Measurements from ENCODE around the gene CDH23. TPM values are rescaled to one million over a fixed set of nuclear protein-coding genes. Genes with fewer than 3 reads are reported as not detected.

Gene CDH23
- total RNA-seq, 1 experiment from 2014 or later, result 0.02 TPM

DNA sequence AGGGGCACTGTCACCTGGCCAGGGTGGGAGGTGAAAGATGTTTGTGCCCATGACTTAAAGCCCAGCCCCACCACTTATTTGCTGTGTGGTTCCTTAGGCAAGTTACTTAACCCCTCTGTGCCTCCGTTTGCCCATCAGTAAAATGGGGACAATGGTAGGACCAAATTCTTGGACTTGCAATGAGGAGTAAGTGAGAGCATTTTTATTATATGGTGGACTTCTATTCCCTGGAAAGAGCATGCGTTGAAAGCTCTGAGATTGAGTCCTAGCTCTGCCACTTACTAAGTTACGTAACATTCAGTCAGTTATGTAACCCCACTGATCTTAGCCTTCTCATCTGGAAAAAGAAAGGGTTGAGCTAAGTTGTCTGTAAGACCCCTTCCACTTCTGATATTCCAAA, 357.8 kb downstream of the CDH23 start:
- H3K27me3 ChIP-seq, result no peaks in the 10 kb centered on the region
- no peak overlapping the region for H3K4me3 ChIP-seq
- no peak overlapping the region for H3K27ac ChIP-seq
- no peaks in the 10 kb centered on the region; the same call in 1 of the 2 replicates for H3K4me1 ChIP-seq
- DNase-seq, result no peak
- no peaks in the 10 kb centered on the region for H3K9me3 ChIP-seq (replicated peaks)
- no peaks in the 10 kb centered on the region for H3K36me3 ChIP-seq

DNA sequence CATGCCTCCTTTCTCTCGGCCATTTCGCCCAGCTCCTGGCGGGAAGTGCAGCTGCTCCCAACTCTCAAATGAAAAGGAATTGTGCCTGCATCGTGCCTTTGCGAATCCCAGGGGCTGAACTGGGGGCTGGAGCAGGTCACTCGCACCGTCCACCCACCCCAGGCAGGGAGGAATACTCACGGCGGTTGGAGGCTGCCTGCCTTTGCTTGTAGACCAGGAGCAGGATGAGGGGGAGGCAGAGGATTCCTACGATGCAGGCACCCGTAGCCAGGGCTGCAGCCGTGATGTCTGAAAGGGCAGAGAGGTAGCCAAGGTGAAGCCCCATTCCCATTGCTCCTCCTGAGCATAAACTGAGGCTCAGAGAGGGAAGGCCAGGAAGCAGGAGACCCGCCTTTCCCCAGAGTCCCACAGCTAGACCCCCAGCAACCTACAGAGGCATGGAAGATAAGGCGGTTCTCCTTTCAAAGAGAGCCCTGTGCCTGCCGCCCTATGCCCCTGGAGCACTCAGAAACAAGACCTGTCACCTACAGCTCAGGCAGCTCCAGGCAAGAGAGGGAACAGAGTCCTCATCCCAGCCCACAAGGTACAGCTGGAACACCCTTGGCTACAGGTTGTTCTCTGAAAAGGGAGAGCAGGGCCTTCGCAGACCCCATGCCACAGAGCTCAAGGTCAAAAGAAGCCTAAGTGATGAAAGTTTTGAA, 358.6 kb downstream of the CDH23 start:
- no peaks in the 10 kb centered on the region for H3K27me3 ChIP-seq
- no peak overlapping the region for H3K4me3 ChIP-seq
- no peak overlapping the region for H3K27ac ChIP-seq
- DNase-seq, result no peak
- H3K9me3 ChIP-seq (replicated peaks), result no peaks in the 10 kb centered on the region
- H3K4me1 ChIP-seq, result no peaks in the 10 kb centered on the region; the same call in 1 of the 2 replicates
- H3K36me3 ChIP-seq, result no peaks in the 10 kb centered on the region

DNA sequence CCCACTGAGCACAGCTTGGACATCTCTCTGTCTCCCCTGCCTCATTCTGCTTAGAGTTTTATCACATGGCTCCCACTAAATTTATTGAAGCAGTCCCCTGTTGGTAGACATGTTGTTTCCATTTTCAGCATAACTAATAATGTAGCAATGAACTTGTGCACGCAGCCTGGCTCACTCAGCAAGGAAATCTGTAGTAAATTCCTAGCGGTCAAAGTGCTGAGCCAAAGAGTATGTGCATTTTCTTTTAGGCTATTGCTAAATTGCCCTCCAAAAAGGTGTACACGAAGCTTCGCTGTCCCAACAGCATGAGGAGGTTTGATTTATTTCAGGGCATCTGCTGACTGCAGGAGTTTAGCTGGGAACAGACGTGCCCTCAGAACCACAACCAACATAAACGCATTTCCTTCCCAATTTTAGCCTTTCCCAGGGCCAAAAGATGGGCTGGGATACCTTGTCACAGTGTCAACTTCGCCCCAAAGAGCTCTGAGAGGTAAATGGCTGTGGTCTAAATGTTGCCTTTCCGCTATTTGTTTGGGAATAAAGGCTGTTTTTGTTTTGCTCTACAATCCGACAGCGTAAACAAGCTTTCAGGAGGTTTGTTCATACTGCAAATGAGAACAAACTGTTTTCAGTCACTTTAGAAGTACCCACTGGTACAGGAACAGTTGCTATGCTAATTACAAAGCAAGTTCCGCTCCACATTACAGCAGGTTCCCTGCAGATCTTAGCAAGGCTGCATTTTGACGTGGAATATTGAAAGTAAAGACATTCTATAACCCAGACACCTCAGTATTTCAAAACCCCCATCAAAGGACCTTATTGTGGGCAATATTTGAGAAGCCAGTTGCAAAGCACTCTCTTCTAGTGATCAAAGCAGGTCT, 359.8 kb downstream of the CDH23 start:
- H3K36me3 ChIP-seq, result no peaks in the 10 kb centered on the region
- no peak for DNase-seq
- no peak overlapping the region for H3K27ac ChIP-seq

DNA sequence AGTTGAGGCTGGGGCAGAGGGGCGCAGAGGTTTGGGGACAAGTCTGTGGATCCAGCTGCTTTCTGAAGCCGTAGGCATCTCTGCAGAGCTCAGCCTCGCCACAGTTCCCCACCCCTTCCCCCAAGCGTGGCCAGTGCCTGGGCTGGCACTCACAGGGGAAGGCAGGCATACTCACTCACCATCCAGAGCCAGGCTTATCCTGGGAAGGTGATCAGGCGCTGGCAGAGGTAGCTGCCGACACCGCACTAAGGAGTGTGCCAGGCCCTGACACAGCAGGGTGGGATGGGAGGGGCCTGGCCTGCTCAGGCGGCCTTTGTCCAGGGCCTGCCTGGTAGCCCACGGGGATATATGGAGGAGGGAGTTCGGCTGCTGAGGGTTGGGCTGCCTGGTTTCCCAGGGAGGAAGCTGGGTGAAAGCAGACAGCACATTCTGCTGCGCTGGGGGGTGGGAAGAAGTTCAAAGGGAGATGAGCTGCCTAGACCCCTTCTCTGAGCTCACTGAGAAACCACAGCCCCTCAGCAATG, 360.7 kb downstream of the CDH23 start:
- Histone ChIP-seq H3K9me3 (replicated peaks) (no peaks in the 10 kb centered on the region), H3K4me3 (no peak overlapping the region), H3K36me3 (no peaks in the 10 kb centered on the region), H3K27ac (no peak overlapping the region), H3K27me3 (no peaks in the 10 kb centered on the region), H3K4me1 (no peaks in the 10 kb centered on the region; the same call in 1 of the 2 replicates)
- no peak for DNase-seq

More for the DNA sequence above, 359.8 kb downstream of the CDH23 start:
- no peaks in the 10 kb centered on the region for H3K27me3 ChIP-seq
- H3K9me3 ChIP-seq (replicated peaks), result no peaks in the 10 kb centered on the region
- H3K4me3 ChIP-seq, result no peak overlapping the region
- H3K4me1 ChIP-seq, result no peaks in the 10 kb centered on the region; the same call in 1 of the 2 replicates

DNA sequence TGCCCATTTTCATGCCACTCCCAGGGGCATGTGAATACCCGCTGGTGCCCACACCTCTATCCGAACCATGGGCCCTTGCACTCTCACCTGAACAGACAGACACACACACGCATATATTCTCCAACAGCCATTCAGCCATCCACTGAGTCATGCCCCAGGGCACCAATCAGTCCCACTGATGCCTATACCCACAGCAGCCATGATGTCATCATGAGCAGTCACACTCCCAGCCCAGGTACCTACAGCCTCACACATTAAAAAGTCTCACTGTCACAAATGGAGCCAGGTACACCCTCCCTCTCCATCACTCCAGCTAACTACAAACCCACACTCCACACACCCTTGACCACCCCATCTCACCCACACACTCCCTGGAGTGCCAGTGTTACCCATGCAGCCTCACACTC, 364.4 kb downstream of the CDH23 start:
- Histone ChIP-seq H3K36me3 (no peaks in the 10 kb centered on the region), H3K4me1 (peaks cover 6% of the 10 kb centered on the region), H3K9me3 (replicated peaks) (no peaks in the 10 kb centered on the region), H3K27me3 (no peaks in the 10 kb centered on the region), H3K4me3 (no peak overlapping the region), H3K27ac (no peak overlapping the region)
- no peak for DNase-seq

DNA sequence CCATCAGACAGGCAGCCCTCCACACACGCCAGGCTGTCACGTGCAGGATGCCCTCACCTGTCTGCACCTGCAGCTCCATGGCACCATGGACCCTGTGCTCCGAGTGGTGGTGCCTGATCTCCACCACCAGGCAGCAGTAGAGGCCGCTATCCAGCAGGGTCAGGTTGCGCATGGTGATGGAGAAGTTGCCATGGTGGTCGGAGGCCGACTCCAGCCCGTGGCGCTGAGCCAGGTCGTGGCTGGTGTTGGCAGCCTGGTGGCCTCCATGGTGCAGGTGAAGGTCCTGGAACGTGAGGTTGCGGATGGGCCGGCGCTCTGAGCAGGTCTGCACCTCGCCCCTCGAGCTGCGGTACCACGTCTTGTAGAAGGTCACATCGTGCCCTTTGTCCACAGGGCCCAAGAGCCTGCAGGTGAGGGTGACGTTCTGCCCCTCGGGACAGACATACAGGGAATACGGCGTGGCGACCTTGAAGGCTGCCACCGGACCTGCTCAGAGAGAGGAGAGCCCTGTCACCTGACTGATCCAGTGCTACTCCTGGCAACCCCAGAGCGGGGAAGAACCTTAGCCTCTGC, 364.9 kb downstream of the CDH23 start:
- Histone ChIP-seq H3K9me3 (replicated peaks) (no peaks in the 10 kb centered on the region), H3K4me1 (peaks cover 11% of the 10 kb centered on the region), H3K4me3 (no peak overlapping the region), H3K36me3 (no peaks in the 10 kb centered on the region), H3K27ac (no peak overlapping the region), H3K27me3 (no peaks in the 10 kb centered on the region)
- DNase-seq, result no peak

DNA sequence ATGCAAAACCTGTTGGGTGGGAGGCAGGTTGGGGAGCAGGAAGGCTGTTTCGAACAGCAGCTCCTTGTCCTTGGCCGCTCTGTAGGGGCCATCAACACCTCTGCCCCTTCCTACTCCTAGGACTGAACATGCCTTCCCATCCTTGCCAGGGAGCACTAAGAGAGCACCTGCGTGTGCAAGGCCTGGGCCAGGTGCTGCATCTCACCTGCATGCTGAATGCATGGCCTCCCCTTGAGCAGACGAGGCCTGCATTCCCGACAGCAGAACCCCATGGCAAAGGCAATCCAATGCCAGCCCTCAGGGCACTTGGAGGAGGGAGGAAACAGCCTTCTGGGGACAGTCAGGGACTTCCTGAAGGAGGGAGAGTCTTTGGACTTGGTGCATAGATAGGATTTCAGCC, 365.6 kb downstream of the CDH23 start:
- no peaks in the 10 kb centered on the region for H3K9me3 ChIP-seq (replicated peaks)
- H3K27ac ChIP-seq, result no peak overlapping the region
- no peaks in the 10 kb centered on the region for H3K36me3 ChIP-seq
- no peak for DNase-seq
- H3K27me3 ChIP-seq, result no peaks in the 10 kb centered on the region
- no peak overlapping the region for H3K4me3 ChIP-seq
- peaks cover 17% of the 10 kb centered on the region for H3K4me1 ChIP-seq

DNA sequence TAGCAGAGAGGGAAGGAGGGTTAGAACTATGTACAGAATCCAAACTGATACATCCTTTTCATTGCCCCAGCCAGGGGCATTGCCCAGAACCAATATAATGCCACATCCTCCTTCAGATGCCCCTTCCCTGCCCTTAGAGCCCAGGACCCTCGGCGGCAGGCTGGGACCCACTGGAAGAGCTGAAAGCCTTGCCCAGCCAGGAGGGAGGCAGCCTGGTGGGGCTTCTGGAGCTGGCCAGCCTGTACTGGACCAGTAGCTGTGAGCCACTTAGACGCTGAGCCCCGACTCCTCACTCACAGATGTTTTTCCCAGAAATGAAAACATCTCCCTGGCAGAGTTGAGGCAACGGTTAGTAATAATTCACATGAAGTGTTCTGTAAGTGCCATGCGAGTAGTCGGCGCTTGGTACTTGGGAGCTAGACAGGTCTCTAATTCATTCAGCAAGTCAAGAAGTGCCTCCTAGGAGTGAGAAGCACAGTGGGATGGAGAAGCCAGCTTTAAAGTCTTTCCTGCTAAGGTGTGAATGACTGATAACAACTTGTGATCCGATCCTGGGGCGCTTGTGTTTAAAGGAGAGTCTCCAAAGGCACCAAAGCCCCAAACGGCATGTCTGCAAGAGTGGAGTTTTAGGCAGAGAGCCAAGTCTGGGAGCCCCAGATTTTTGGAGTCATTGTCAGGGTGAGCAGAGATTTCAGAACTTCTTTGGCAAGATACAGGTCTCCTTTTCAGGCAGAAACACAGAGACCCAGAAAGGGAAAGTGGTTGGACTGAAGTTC, 366.8 kb downstream of the CDH23 start:
- DNase-seq, result no peak
- Histone ChIP-seq H3K27me3 (no peaks in the 10 kb centered on the region), H3K9me3 (replicated peaks) (no peaks in the 10 kb centered on the region), H3K36me3 (no peaks in the 10 kb centered on the region), H3K4me3 (no peak overlapping the region), H3K4me1 (peaks cover 28% of the 10 kb centered on the region), H3K27ac (no peak overlapping the region)

DNA sequence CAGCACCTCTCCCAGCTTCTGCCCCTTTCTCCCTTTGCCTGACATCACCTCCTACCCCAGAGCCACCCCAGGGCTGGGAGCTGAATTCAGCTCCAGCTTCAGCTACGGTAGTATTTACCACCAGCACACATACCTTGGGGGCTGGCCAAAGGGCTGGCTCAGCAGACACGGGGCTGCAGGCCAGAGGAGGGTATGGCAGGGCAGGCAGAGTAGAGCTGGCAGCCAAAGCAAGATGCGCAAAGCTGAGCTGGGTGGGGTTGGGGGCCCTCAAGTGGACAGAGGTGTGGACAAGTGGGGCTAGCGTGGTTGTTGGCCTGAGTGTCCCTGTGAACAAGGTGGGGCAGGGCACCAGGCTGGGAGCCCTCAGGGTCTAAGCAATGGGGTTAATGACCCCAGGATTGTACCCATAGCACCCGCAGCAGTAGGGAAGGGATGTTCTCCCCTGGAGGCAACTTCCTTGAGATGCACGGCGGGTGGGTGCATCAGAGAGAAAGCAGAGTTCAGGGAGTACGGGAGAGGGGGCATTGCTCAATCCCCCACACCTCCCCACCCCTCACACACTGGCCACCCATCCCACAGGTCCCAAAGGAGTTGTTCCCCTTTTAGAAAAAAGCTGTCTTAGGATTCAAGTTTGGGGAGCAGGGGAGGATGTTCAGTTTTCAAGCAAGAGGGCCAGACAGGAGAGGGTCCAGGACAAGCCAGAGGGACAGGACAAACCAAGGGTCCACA, 368.6 kb downstream of the CDH23 start:
- Histone ChIP-seq H3K27me3 (no peaks in the 10 kb centered on the region), H3K36me3 (no peaks in the 10 kb centered on the region), H3K9me3 (replicated peaks) (no peaks in the 10 kb centered on the region), H3K4me1 (peaks cover 28% of the 10 kb centered on the region), H3K27ac (no peak overlapping the region), H3K4me3 (no peak overlapping the region)
- DNase-seq, result no peak

DNA sequence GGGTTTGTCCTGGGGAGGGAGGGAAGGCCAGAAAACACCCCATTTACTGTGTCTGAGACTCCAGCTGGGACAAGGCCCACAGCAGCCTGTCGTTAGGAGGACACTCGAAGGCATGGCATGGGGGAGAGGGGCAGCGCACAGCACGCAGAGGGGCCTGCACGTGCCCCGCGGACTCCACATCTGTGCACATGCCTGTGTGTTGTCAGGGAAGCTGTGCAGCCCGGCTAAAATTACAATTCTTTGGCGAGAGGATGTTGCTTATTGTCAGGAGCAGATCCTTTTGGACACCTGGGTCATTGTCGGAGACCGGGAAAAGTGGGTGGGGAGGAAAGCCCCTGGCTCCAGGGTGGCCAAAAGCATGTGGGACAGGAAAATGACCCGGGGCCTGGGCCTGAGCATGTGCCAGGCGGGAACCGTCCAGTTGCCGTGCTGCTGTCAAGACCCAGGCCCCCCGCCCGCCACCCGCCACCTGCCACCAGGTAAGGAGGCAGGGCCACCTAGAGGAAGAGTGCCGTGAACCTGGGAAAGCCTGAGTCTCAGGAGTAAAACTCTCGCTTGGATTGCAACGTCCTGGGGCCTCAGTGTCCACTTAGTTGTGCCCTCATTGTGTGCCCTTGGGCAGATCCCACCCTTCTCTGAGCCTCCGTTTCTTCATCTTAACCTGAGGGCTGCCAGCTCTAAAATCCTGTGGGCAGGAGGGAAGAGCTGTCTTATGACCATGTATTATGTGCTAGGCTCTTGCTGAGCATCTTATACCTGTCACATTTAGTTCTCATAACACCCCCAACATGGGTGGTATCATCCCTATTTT, 369.4 kb downstream of the CDH23 start:
- Histone ChIP-seq H3K27ac (peak overlapping the region; percentile 95), H3K27me3 (no peaks in the 10 kb centered on the region), H3K4me3 (no peak overlapping the region), H3K36me3 (no peaks in the 10 kb centered on the region), H3K9me3 (replicated peaks) (no peaks in the 10 kb centered on the region), H3K4me1 (peaks cover 28% of the 10 kb centered on the region)
- no peak for DNase-seq

DNA sequence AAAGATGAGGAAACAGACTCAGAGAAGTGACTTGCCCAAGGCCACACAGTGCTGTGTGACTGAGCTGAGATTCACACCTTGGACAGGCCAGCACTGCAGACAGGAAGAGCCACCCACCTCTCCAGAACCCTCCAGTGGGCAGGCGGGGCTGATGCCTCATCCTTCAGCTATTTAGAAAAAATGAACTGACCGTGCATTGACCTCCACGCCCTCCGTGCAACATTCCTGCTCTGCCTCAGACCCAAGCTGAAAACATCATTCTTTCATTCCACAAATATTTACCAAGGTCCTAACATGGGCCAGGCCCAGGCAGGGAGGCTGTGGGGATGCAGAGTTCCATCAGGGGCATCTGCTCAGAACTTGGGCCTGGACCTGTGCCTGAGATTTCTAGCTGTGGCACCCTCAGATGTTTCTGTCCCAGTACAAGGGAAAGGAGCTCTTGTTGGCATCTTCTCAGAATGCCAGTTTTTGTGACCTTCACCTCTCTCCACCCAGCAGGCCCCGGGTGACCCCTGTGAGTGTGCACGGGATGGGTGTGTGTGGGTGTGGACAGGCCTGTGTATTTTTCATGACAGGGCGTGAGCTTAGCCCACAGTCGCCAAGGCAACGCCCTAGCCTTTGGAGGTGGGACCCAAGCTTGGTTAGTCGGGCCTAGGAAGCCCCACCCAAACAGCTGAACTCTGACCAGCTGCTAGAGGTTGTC, 370.1 kb downstream of the CDH23 start:
- Histone ChIP-seq H3K4me3 (no peak overlapping the region), H3K4me1 (peaks cover 28% of the 10 kb centered on the region)

DNA sequence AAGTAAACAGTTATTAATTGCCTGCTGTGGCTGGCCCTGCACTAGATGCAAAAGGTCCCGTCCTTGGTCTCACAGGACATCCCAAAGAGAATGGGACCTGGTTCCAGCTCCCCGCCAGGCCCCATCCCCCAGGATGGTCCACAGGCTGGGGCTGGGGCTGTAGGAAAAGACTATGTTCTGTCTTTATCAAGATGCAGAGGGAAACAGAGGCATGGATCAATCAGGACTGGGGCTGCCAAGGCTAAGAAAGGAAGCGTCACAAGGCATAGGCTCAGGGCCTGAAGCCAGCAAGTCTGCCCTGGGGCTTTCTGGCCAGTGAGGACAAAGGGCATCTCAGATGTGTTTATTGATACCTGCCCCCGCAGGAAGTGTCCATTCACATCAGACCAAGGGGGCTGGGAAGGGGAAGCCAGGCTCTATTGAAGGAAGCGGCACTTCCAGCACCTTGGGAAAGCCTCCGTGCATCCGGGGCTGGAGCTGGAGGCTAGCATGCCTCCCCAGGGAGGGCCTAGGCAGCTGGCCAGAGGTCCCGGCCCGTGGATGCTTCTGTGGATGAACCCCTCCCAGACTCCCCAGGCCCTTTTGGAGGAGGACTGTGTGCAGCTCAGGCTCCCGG, 370.8 kb downstream of the CDH23 start:
- H3K4me1 ChIP-seq, result peaks cover 32% of the 10 kb centered on the region
- H3K9me3 ChIP-seq (replicated peaks), result no peaks in the 10 kb centered on the region
- no peaks in the 10 kb centered on the region for H3K27me3 ChIP-seq
- H3K4me3 ChIP-seq, result peak overlapping the region; percentile 19
- DNase-seq, result peak; percentile 63 to 69
- H3K36me3 ChIP-seq, result no peaks in the 10 kb centered on the region
- peak overlapping the region; percentile 95 for H3K27ac ChIP-seq

More for the DNA sequence above, 370.1 kb downstream of the CDH23 start:
- peak; percentile 90 to 91 for DNase-seq
- Histone ChIP-seq H3K36me3 (no peaks in the 10 kb centered on the region), H3K27me3 (no peaks in the 10 kb centered on the region), H3K9me3 (replicated peaks) (no peaks in the 10 kb centered on the region), H3K27ac (peak overlapping the region; percentile 95)
